DOHH2 (cell line): ENCODE measurements around the gene ZNG1B.
"Not testable (repeated sequence)": the region's sequence is repeated elsewhere in the genome, so short reads cannot be mapped to it uniquely, and the experiment has no call there.

Source experiments
- H3F3A ChIP-seq: fragments of 200-600 bp; sonication (generic), shearing (Covaris generic); 2 replicates; pipeline ENCODE4 v1.6.0; 2016; ENCODE audit warnings: antibody characterized with exemption, mild to moderate bottlenecking; ENCODE audit not compliant: control insufficient read depth, insufficient read depth
- H3K27ac ChIP-seq: fragments of 200-600 bp; sonication (generic); 2 replicates; pipeline ENCODE4 v1.5.1; 2014; ENCODE audit warnings: low read depth, mild to moderate bottlenecking, low read length, moderate library complexity
- H3K27me3 ChIP-seq: fragments of 200-600 bp; sonication (generic); 2 replicates; pipeline ENCODE4 v1.6.1; 2014; ENCODE audit warnings: mild to moderate bottlenecking, low read length, mixed read lengths; ENCODE audit not compliant: control insufficient read depth
- H3K36me3 ChIP-seq: fragments of 200-600 bp; sonication (generic); 2 replicates; pipeline ENCODE4 v1.6.1; 2014; ENCODE audit warnings: mild to moderate bottlenecking, low read length, moderate library complexity, mixed read lengths; ENCODE audit not compliant: control insufficient read depth
- H3K4me1 ChIP-seq: fragments of 200-600 bp; sonication (generic); 2 replicates; pipeline ENCODE4 v1.6.1; 2014; ENCODE audit warnings: mild to moderate bottlenecking, low read length, mixed read lengths; ENCODE audit not compliant: control insufficient read depth
- H3K4me2 ChIP-seq: fragments of 200-600 bp; sonication (generic); 2 replicates; pipeline ENCODE4 v1.6.0; 2014; ENCODE audit warnings: mild to moderate bottlenecking, low read length, moderate library complexity
- H3K4me3 ChIP-seq: fragments of 200-600 bp; sonication (generic); 2 replicates; pipeline ENCODE4 v1.5.1; 2014; ENCODE audit warnings: mild to moderate bottlenecking, low read length, mixed read lengths
- H3K79me2 ChIP-seq: fragments of 200-600 bp; sonication (generic); 2 replicates; pipeline ENCODE4 v1.6.1; 2014; ENCODE audit warnings: mild to moderate bottlenecking, low read length, mixed read lengths; ENCODE audit not compliant: control insufficient read depth
- H3K9me2 ChIP-seq: fragments of 200-600 bp; sonication (generic); replicated peaks from 2 replicates; pipeline ENCODE4 v1.6.1; 2014; ENCODE audit warnings: mild to moderate bottlenecking, low read length, mixed read lengths; ENCODE audit not compliant: control insufficient read depth
- H3K9me3 ChIP-seq: fragments of 200-600 bp; sonication (generic); 2 replicates; pipeline ENCODE4 v1.6.1; 2014; ENCODE audit warnings: antibody characterized with exemption, low read length, mixed read lengths; ENCODE audit not compliant: control insufficient read depth, insufficient read depth
- H4K20me1 ChIP-seq: fragments of 200-600 bp; sonication (generic); 2 replicates; pipeline ENCODE4 v1.6.0; 2014; ENCODE audit warnings: low read depth, mild to moderate bottlenecking, antibody characterized with exemption, low read length, moderate library complexity; ENCODE audit not compliant: control insufficient read depth, insufficient read depth

ZNG1B gene

GRCh38 chr2:113465770-113466169, 28.3 kb downstream of the ZNG1B start:
- not testable (repeated sequence) for H3K9me3 ChIP-seq, H3K9me2 ChIP-seq, H3K4me2 ChIP-seq, H3K27ac ChIP-seq, H3F3A ChIP-seq, H3K4me3 ChIP-seq, H3K27me3 ChIP-seq, H3K79me2 ChIP-seq, H3K36me3 ChIP-seq, H4K20me1 ChIP-seq, H3K4me1 ChIP-seq

- H3K79me2 ChIP-seq, H3K4me3 ChIP-seq, H3K27me3 ChIP-seq, H3K4me1 ChIP-seq, H3K4me2 ChIP-seq, H3K9me3 ChIP-seq, H4K20me1 ChIP-seq, H3F3A ChIP-seq, H3K27ac ChIP-seq, H3K36me3 ChIP-seq, H3K9me2 ChIP-seq: not testable (repeated sequence)
Observed at GRCh38 chr2:113476688-113477368, 39.3 kb downstream of the ZNG1B start.

DNA sequence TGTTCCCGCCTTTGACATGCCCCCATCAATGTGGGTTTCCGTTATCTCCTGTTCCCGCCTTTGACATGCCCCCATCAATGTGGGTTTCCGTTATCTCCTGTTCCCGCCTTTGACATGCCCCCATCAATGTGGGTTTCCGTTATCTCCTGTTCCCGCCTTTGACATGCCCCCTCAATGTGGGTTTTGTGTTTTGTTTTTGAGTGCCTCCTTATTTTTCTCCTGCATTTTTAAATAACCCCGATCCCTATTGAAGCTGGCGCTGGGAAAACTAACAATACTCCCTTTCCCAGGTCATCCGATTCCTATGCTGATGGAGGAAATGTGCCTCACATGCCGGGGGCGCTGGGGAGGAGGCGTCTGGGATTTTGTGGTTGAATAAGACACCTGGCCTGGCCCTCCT, 59.0 kb downstream of the ZNG1B start:
- not testable (repeated sequence) for H3K27ac ChIP-seq, H3K4me3 ChIP-seq, H3K4me2 ChIP-seq, H3K9me2 ChIP-seq, H3K36me3 ChIP-seq, H3K4me1 ChIP-seq, H4K20me1 ChIP-seq, H3K27me3 ChIP-seq, H3K9me3 ChIP-seq, H3K79me2 ChIP-seq, H3F3A ChIP-seq

- H3K27me3 ChIP-seq, H3K4me2 ChIP-seq: not testable (repeated sequence)
Observed at GRCh38 chr2:113498365-113498764, 60.9 kb downstream of the ZNG1B start, which contains the start of gene FOXD4L1. Gene FOXD4L1, plus strand, starts transcription at chr2:113498665. Its CDS starts 592 bp downstream, at chr2:113499257.

GRCh38 chr2:113499019-113499885, 61.8 kb downstream of the ZNG1B start:
- not testable (repeated sequence) for H3K36me3 ChIP-seq, H3K27me3 ChIP-seq, H3K4me1 ChIP-seq, H3K79me2 ChIP-seq, H3F3A ChIP-seq, H4K20me1 ChIP-seq, H3K27ac ChIP-seq, H3K4me3 ChIP-seq, H3K4me2 ChIP-seq, H3K9me3 ChIP-seq, H3K9me2 ChIP-seq

More at GRCh38 chr2:113498365-113498764, 60.9 kb downstream of the ZNG1B start, which contains the start of gene FOXD4L1:
- H3F3A ChIP-seq, H3K36me3 ChIP-seq, H4K20me1 ChIP-seq, H3K9me2 ChIP-seq, H3K4me1 ChIP-seq, H3K27ac ChIP-seq, H3K79me2 ChIP-seq, H3K9me3 ChIP-seq, H3K4me3 ChIP-seq: not testable (repeated sequence)

- not testable (repeated sequence) for H3K9me3 ChIP-seq, H3F3A ChIP-seq, H3K4me1 ChIP-seq, H3K27ac ChIP-seq, H4K20me1 ChIP-seq, H3K79me2 ChIP-seq, H3K36me3 ChIP-seq, H3K27me3 ChIP-seq, H3K4me2 ChIP-seq, H3K9me2 ChIP-seq, H3K4me3 ChIP-seq
Observed at GRCh38 chr2:113499886-113500722, 62.6 kb downstream of the ZNG1B start.

DNA sequence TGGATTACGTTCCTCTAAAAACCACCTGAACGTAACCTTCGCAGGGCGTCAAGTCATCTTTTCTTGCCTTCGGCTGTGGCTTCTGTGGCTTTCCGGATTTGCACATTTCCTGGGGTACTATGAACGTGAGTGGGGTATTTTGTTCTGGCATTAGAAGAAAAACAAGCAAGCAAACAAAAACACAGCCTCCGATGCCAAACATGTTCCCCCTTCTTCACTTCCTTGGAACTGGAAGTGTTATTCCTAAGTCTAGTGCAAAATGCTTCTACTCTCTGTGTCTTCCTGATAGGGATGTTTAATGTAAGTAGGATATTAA, 63.2 kb downstream of the ZNG1B start:
- H4K20me1 ChIP-seq = not testable (repeated sequence)

More for the DNA sequence above, 63.2 kb downstream of the ZNG1B start:
- H3K4me2 ChIP-seq, H3K4me1 ChIP-seq, H3F3A ChIP-seq, H3K9me3 ChIP-seq, H3K4me3 ChIP-seq, H3K27me3 ChIP-seq, H3K9me2 ChIP-seq, H3K79me2 ChIP-seq, H3K27ac ChIP-seq, H3K36me3 ChIP-seq: not testable (repeated sequence)
